B cell (primary cell): ENCODE measurements around the gene PDE4DIP.
"Not testable (repeated sequence)": the region's sequence is repeated elsewhere in the genome, so short reads cannot be mapped to it uniquely, and the experiment has no call there.

Experiments
- CTCF ChIP-seq: fragments of 200-600 bp; IDR thresholded peaks from one replicate; pipeline ENCODE4 v1.8.0; 2022; ENCODE audit warnings: antibody characterized with exemption, mild to moderate bottlenecking
- EZH2 ChIP-seq: IDR thresholded peaks from 2 replicates; pipeline ENCODE4 v1.6.1; 2012; ENCODE audit warnings: borderline replicate concordance, low read depth, mild to moderate bottlenecking, moderate library complexity, low read length; ENCODE audit not compliant: insufficient read depth, poor library complexity, severe bottlenecking

- TF ChIP-seq CTCF, EZH2: not testable (repeated sequence)
Measured at GRCh38 chr1:148845068-148845467, 840 bp downstream of the PDE4DIP start.
